ENCODE measurements around the gene PHYHD1. TPM values are rescaled to one million over a fixed set of nuclear protein-coding genes. Genes with fewer than 3 reads are reported as not detected.
A peak's percentile ranks its signal among the peaks of the same experiment; 100 is the strongest.

Gene PHYHD1
- total RNA-seq, 2 donors from 2014 or later = 15.2 to 18.0 TPM

DNA sequence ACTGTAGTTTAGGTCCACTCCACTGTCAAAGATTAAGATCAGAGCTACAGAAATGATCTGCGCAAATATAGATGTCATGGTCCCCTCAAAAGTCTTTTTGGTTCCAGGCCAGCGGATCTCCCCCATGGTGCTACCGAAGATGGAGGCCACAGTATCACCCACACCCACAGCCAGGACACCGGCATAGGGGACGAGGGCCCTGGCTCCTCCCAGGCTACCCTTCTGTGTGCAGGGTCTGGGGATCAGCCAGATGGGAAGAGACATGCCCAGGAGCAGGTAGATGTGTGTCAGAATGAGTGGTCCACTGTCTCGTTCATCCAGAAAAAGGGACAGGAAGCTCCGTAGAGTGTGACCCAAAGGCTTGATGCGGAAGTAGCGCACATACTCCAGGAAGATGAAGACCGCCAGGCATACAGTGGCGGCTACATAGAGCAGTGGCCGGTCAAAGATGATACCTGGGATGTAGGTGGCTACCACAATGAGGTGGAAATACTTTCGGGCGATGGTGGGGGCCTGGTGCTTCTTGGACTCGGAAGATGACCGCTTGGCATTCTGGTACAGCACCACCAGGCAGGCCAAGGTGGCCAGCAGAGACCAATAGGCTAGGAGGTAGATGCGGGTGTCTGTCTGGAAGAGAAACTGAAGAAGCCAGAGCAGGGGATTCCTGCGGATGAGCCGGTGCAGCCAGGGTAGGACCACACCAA lies 25.2 kb downstream of the PHYHD1 start:
- Mint-ChIP-seq H3K27me3 (ENCODE audit: insufficient read depth) (no peaks in the 10 kb centered on the region), H3K4me3 (peak overlapping the region; percentile 89), H3K36me3 (ENCODE audit: low read depth) (peaks cover 14% of the 10 kb centered on the region), H3K4me1 (peaks cover 12% of the 10 kb centered on the region), H3K27ac (no peak overlapping the region), H3K9me3 (no peaks in the 10 kb centered on the region)
- Histone ChIP-seq H3K4me3 (ENCODE audit: low read length) (peak overlapping the region; percentile 95), H3K9me3 (ENCODE audit: control insufficient read depth, low read length) (no peaks in the 10 kb centered on the region), H3K36me3 (ENCODE audit: control insufficient read depth, insufficient read depth, low read length) (peaks cover 16% of the 10 kb centered on the region), H3K27ac (ENCODE audit: low read depth, low read length) (no peak overlapping the region), H3K9ac (ENCODE audit: extremely low read depth, low read length, poor library complexity, severe bottlenecking) (no peak overlapping the region), H3K4me1 (ENCODE audit: control insufficient read depth, insufficient read depth, low read length) (peaks cover 3% of the 10 kb centered on the region), H3K27me3 (ENCODE audit: control insufficient read depth, insufficient read depth, low read length, poor library complexity, severe bottlenecking) (no peaks in the 10 kb centered on the region)
- TF ChIP-seq, protein P1, sequence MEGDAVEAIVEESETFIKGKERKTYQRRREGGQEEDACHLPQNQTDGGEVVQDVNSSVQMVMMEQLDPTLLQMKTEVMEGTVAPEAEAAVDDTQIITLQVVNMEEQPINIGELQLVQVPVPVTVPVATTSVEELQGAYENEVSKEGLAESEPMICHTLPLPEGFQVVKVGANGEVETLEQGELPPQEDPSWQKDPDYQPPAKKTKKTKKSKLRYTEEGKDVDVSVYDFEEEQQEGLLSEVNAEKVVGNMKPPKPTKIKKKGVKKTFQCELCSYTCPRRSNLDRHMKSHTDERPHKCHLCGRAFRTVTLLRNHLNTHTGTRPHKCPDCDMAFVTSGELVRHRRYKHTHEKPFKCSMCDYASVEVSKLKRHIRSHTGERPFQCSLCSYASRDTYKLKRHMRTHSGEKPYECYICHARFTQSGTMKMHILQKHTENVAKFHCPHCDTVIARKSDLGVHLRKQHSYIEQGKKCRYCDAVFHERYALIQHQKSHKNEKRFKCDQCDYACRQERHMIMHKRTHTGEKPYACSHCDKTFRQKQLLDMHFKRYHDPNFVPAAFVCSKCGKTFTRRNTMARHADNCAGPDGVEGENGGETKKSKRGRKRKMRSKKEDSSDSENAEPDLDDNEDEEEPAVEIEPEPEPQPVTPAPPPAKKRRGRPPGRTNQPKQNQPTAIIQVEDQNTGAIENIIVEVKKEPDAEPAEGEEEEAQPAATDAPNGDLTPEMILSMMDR (conservative IDR thresholded peaks at IDR 0.05) = no peak
- WGBS, 2 experiments (ENCODE audit: insufficient coverage in 1 of 2, insufficient read length in 1 of 2) = 96 to 98% methylated on average over 15 to 19 of the region's 19 CpGs
- DNase-seq = no peak

DNA sequence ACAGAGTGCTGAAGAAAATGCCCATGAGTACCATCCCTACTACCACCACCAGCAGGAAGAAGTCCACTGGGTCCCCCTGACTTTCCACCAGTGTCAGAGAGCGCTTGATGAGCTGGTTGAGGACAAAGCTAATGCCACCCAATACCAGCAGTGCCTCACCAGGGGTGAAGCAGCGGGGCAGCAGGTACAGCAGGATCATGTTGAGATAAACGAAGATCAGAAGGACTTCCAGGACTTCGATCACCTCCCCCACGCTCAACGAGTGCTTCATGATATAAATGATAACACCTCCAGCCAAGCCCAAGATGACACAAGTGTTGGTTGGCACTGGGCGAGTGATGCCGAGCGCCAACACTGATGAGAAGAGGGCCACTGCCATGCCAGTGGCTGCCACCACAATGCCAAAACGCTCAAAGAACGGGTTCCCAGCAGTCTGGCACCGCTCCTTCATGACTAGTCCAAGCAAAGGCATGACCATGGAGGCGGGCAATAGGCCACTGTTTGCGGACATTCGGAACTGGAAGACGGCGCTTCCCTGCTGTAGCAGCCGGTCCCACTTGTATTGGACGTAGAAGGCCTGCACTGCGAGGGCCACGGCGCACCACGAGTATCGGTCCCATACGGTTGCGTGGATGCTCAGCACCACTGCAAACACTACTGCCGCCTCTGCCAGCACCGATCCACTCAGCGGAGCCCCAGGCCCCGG lies 25.9 kb downstream of the PHYHD1 start:
- no peak overlapping the region for H3K27ac ChIP-seq (ENCODE audit: low read depth, low read length)
- peak overlapping the region; percentile 98 for H3K27ac Mint-ChIP-seq
- no peaks in the 10 kb centered on the region for H3K9me3 ChIP-seq (ENCODE audit: control insufficient read depth, low read length)
- DNase-seq = no peak
- H3K36me3 ChIP-seq (ENCODE audit: control insufficient read depth, insufficient read depth, low read length) = peaks cover 24% of the 10 kb centered on the region
- 40 to 45% methylated on average over 25 to 30 of the region's 30 CpGs for WGBS, 2 experiments (ENCODE audit: insufficient coverage in 1 of 2, insufficient read length in 1 of 2)
- H3K36me3 Mint-ChIP-seq (ENCODE audit: low read depth) = peaks cover 20% of the 10 kb centered on the region
- H3K4me3 Mint-ChIP-seq = peak overlapping the region; percentile 89
- peak overlapping the region; percentile 92 for H3K9ac ChIP-seq (ENCODE audit: extremely low read depth, low read length, poor library complexity, severe bottlenecking)
- no peaks in the 10 kb centered on the region for H3K9me3 Mint-ChIP-seq
- H3K4me3 ChIP-seq (ENCODE audit: low read length) = peak overlapping the region; percentile 95
- no peaks in the 10 kb centered on the region for H3K27me3 ChIP-seq (ENCODE audit: control insufficient read depth, insufficient read depth, low read length, poor library complexity, severe bottlenecking)
- H3K4me1 ChIP-seq (ENCODE audit: control insufficient read depth, insufficient read depth, low read length) = peaks cover 3% of the 10 kb centered on the region
- H3K4me1 Mint-ChIP-seq = peaks cover 12% of the 10 kb centered on the region
- no peaks in the 10 kb centered on the region for H3K27me3 Mint-ChIP-seq (ENCODE audit: insufficient read depth)
- TF ChIP-seq, protein P1 (conservative IDR thresholded peaks at IDR 0.05) = no peak

DNA sequence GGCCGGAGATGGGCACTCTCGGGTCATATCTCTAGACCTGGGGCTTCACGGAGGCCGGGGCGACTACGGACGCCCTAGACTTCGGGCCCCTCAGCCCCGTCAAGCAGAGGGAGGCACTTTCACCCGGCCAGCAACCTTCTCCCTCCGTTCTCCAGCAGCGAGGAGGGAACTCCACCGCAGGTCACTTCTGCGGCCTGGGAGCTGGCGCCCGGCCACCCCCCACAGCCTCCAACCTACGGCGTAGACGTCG lies 26.4 kb downstream of the PHYHD1 start:
- 0 to 3% methylated on average over 5 to 20 of the region's 20 CpGs for WGBS, 2 experiments (ENCODE audit: insufficient coverage in 1 of 2, insufficient read length in 1 of 2)
- H3K27ac Mint-ChIP-seq = peak overlapping the region; percentile 98

More for the DNA sequence above, 26.4 kb downstream of the PHYHD1 start:
- Histone ChIP-seq H3K9me3 (ENCODE audit: control insufficient read depth, low read length) (no peaks in the 10 kb centered on the region), H3K27me3 (ENCODE audit: control insufficient read depth, insufficient read depth, low read length, poor library complexity, severe bottlenecking) (no peaks in the 10 kb centered on the region), H3K9ac (ENCODE audit: extremely low read depth, low read length, poor library complexity, severe bottlenecking) (peak overlapping the region; percentile 92), H3K27ac (ENCODE audit: low read depth, low read length) (no peak overlapping the region), H3K4me3 (ENCODE audit: low read length) (peak overlapping the region; percentile 95), H3K36me3 (ENCODE audit: control insufficient read depth, insufficient read depth, low read length) (peaks cover 24% of the 10 kb centered on the region), H3K4me1 (ENCODE audit: control insufficient read depth, insufficient read depth, low read length) (peaks cover 3% of the 10 kb centered on the region)
- Mint-ChIP-seq H3K36me3 (ENCODE audit: low read depth) (peaks cover 20% of the 10 kb centered on the region), H3K4me3 (peak overlapping the region; percentile 89), H3K9me3 (no peaks in the 10 kb centered on the region), H3K27me3 (ENCODE audit: insufficient read depth) (no peaks in the 10 kb centered on the region), H3K4me1 (peaks cover 12% of the 10 kb centered on the region)
- TF ChIP-seq, protein P1 (conservative IDR thresholded peaks at IDR 0.05) = no peak
- DNase-seq = no peak

Measured in endodermal cell (in vitro differentiated cells).